Measurements from ENCODE around the gene IPO9.

GRCh38 chr1:201791779-201792173 is 37.2 kb upstream of the IPO9 start:
- no peak for TF ChIP-seq CTCF (conservative IDR thresholded peaks at IDR 0.05 in 1 of 2, IDR thresholded peaks at IDR 0.05 in 1 of 2; ENCODE audit: low read depth in 1 of 2, low read length in 2 of 2)
- no peak for TF ChIP-seq EZH2 (IDR thresholded peaks at IDR 0.05; ENCODE audit: low read length, missing control alignments)
